ENCODE results near the gene VRTN. TPM values are rescaled to one million over a fixed set of nuclear protein-coding genes. Genes with fewer than 3 reads are reported as not detected.
"Not testable (repeated sequence)": the region's sequence is repeated elsewhere in the genome, so short reads cannot be mapped to it uniquely, and the experiment has no call there.

Gene VRTN
- total RNA-seq, 4 donors from 2014 or later = not detected

DNA sequence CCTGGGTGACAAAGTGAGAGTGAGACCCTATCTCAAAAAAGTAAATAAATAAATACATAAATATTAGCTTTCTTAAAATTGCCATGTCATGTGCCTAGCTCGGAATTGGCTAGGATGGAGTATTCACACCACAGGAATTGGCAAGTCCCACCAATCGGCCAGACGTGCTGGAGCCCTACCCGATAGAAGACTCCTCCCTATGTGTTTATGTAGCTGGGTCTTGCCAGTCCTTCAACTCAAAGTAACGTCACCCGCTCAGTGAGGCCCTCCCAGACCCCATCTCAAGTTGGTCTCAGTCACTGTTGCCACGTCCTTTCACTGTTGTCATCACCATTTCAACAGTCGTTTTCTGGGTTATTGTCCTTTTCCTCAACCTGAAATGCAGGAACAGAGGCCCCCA, 20.2 kb downstream of the VRTN start:
- Histone ChIP-seq H3K27ac (no peak overlapping the region), H3K27me3 (peaks cover 0 to 2% of the 10 kb centered on the region in 2 donors), H3K4me1 (no peaks in the 10 kb centered on the region), H3K9me3 (no peaks in the 10 kb centered on the region), H3K4me3 (no peak overlapping the region), H3K36me3 (no peaks in the 10 kb centered on the region)
- TF ChIP-seq, protein P1, sequence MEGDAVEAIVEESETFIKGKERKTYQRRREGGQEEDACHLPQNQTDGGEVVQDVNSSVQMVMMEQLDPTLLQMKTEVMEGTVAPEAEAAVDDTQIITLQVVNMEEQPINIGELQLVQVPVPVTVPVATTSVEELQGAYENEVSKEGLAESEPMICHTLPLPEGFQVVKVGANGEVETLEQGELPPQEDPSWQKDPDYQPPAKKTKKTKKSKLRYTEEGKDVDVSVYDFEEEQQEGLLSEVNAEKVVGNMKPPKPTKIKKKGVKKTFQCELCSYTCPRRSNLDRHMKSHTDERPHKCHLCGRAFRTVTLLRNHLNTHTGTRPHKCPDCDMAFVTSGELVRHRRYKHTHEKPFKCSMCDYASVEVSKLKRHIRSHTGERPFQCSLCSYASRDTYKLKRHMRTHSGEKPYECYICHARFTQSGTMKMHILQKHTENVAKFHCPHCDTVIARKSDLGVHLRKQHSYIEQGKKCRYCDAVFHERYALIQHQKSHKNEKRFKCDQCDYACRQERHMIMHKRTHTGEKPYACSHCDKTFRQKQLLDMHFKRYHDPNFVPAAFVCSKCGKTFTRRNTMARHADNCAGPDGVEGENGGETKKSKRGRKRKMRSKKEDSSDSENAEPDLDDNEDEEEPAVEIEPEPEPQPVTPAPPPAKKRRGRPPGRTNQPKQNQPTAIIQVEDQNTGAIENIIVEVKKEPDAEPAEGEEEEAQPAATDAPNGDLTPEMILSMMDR (IDR thresholded peaks at IDR 0.05) = no peak
- TF ChIP-seq POLR2A (IDR thresholded peaks at IDR 0.05) (no peak), EP300 (IDR thresholded peaks at IDR 0.05) (no peak)
- 80 to 81% methylated on average over 8 of the region's 8 CpGs for WGBS, 2 donors
- DNase-seq (ENCODE audit: low spot score in 2 of 2) = no peak

DNA sequence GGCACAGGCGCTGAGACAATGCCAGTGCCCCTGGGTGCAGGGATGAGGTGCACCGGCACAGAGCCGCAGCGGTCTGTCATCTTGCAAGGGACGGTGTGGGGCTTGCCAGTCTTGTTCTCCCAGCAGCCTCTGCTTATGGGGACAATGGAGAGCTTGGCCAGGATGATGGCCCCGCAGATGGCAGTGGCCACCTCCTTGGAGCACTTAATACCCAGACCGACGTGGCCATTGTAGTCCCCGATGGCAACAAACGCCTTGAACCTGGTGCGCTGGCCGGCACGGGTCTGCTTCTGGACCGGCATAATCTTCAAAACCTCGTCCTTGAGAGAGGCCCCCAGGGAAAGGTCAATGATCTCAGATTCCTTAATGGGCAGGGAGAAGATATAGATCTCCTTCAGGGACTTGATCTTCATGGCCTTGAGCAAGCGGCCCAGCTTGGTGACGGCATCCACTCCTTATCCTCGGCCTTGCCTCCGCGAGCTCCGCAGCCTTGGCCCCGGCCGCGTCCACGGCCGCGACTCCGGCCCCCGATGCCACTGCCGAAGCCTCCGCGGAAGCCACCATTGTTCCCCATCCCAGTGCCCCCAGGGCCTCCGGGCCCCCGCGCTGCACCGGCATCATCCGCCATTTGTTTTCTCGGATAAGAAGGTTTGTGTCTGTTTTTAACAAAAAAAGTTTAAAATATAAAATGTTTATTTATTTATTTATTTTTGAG, 29.9 kb downstream of the VRTN start:
- TF ChIP-seq, protein P1 (IDR thresholded peaks at IDR 0.05) = no peak
- no peak for TF ChIP-seq EP300 (IDR thresholded peaks at IDR 0.05)
- TF ChIP-seq POLR2A (IDR thresholded peaks at IDR 0.05) = no peak
- DNase-seq (ENCODE audit: low spot score in 2 of 2) = no peak
- Histone ChIP-seq H3K9me3 (no peaks in the 10 kb centered on the region), H3K27me3 (no peaks in the 10 kb centered on the region), H3K36me3 (no peaks in the 10 kb centered on the region), H3K4me1 (no peaks in the 10 kb centered on the region), H3K4me3 (no peak overlapping the region), H3K27ac (no peak overlapping the region)
- WGBS, 2 donors = 90 to 92% methylated on average over 31 to 36 of the region's 38 CpGs

DNA sequence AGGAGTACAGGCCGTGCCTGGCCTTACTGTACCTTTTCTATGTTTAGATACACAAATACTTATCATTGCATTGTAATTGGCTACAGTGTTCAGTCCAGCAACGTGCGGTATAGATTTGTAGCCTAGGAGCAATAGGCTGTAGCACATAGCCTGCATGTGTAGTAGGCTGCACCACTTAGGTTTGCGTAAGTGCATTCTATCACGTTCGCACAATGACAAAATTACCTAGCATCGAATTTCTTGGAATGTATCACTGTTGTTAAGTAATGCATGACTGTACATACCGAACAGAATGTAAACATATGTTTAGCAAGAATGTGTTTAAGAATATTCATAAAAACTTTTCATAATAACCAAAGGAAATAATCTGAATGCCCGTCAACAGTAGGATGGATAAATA, 31.9 kb downstream of the VRTN start:
- WGBS, 2 donors = 85% methylated on average over 9 of the region's 9 CpGs
- Histone ChIP-seq H3K27ac (no peak overlapping the region), H3K4me1 (no peaks in the 10 kb centered on the region), H3K4me3 (no peak overlapping the region), H3K27me3 (no peaks in the 10 kb centered on the region), H3K36me3 (no peaks in the 10 kb centered on the region), H3K9me3 (no peaks in the 10 kb centered on the region)
- DNase-seq (ENCODE audit: low spot score in 2 of 2) = no peak
- no peak for TF ChIP-seq EP300 (IDR thresholded peaks at IDR 0.05)
- TF ChIP-seq, protein P1 (IDR thresholded peaks at IDR 0.05) = no peak
- TF ChIP-seq POLR2A (IDR thresholded peaks at IDR 0.05) = no peak

DNA sequence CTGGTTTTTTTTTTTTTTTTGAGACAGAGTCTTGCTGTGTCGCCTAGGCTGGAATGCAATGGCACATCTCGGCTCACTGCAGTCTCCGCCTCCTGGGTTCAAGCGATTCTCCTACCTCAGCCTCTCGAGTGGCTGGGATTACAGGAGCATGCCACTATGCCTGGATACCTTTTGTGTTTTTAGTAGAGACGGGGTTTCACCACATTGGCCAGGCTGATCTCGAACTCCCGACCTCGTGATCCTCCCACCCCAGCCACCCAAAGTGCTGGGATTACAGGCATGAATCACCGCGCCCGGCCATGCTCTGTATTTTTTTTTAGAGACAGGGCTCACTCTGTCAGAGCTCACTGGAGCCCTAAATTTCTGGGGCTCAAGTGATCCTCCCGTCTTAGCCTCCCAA, 32.6 kb downstream of the VRTN start:
- DNase-seq (ENCODE audit: low spot score in 2 of 2) = no peak
- H3K4me3 ChIP-seq = no peak overlapping the region

DNA sequence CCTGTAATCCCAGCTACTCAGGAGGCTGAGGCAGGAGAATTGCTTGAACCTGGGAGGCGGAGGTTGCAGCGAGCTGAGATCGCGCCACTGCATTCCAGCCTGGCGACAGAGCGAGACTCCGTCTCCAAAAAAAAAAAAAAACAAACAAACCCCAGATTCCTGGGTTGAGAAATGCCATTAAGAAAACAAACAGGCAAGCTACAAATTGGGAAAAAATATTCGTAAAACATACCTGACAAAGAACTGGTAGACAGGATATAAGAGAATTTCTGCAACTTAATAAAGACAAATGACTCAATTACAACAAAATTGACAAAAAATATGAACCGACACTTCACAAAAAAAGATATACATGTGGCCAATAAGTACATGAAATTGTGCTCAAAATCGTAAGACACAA, 33.3 kb downstream of the VRTN start:
- H3K27ac ChIP-seq; H3K36me3 ChIP-seq; DNase-seq (ENCODE audit: low spot score in 2 of 2); H3K4me1 ChIP-seq; H3K27me3 ChIP-seq; H3K4me3 ChIP-seq; H3K9me3 ChIP-seq: not testable (repeated sequence)
- WGBS, 2 donors = 85 to 86% methylated on average over 10 of the region's 10 CpGs

More for the DNA sequence above, 32.6 kb downstream of the VRTN start:
- Histone ChIP-seq H3K4me1 (no peaks in the 10 kb centered on the region), H3K27ac (no peak overlapping the region), H3K36me3 (no peaks in the 10 kb centered on the region), H3K27me3 (no peaks in the 10 kb centered on the region), H3K9me3 (no peaks in the 10 kb centered on the region)
- TF ChIP-seq, protein P1 (IDR thresholded peaks at IDR 0.05) = no peak
- TF ChIP-seq POLR2A (IDR thresholded peaks at IDR 0.05) (no peak), EP300 (IDR thresholded peaks at IDR 0.05) (no peak)
- 82 to 84% methylated on average over 13 of the region's 13 CpGs for WGBS, 2 donors

All from tibial nerve (tissue), 4 donors.